ENCODE data around the gene RAB11A. TPM values are rescaled to one million over a fixed set of nuclear protein-coding genes. Genes with fewer than 3 reads are reported as not detected.
A peak's percentile ranks its signal among the peaks of the same experiment; 100 is the strongest.

RAB11A gene
- total and polyA plus RNA-seq, 9 of the 15 experiments (the other 6 are each of a cell fraction or from before 2014, with no cell fraction given): 129 to 369 (median 245) TPM

- TF ChIP-seq ARID3A (IDR thresholded peaks at IDR 0.05; ENCODE audit: borderline replicate concordance, low read depth, low read length): no peak
- TF ChIP-seq HDAC8 (tag; IDR thresholded peaks at IDR 0.05): no peak
- no peak for TF ChIP-seq ETS2 (tag; IDR thresholded peaks at IDR 0.05; ENCODE audit: borderline replicate concordance, poor library complexity, severe bottlenecking)
- no peak for TF ChIP-seq RBM22 (IDR thresholded peaks at IDR 0.05; ENCODE audit: low read depth, low read length, poor library complexity, severe bottlenecking)
- no peak for TF ChIP-seq NONO (IDR thresholded peaks at IDR 0.05; ENCODE audit: low read depth in 2 of 2, low read length in 1 of 2)
- no peak for TF ChIP-seq HNRNPUL1 (IDR thresholded peaks at IDR 0.05; ENCODE audit: low read length)
- TF ChIP-seq KLF1 (tag; IDR thresholded peaks at IDR 0.05): no peak
- TF ChIP-seq ELK1 (CRISPR knock-in tag; IDR thresholded peaks at IDR 0.05): no peak
- no peak for TF ChIP-seq ZNF778 (CRISPR knock-in tag; IDR thresholded peaks at IDR 0.05)
- no peak for TF ChIP-seq ZNF224 (CRISPR knock-in tag; IDR thresholded peaks at IDR 0.05)
- no peak for TF ChIP-seq ZNF655 (CRISPR knock-in tag; IDR thresholded peaks at IDR 0.05)
- TF ChIP-seq ELF1 (tag; IDR thresholded peaks at IDR 0.05): peak; percentile 71
- TF ChIP-seq CBFB (CRISPR knock-in tag; IDR thresholded peaks at IDR 0.05): no peak
- no peak for TF ChIP-seq HMG20A (CRISPR knock-in tag; conservative IDR thresholded peaks at IDR 0.05)
- TF ChIP-seq GTF2A2 (tag; IDR thresholded peaks at IDR 0.05): no peak
- TF ChIP-seq ZKSCAN1 (IDR thresholded peaks at IDR 0.05; ENCODE audit: low read depth, low read length): no peak
- peak; percentile 65; the same call in 1 of the 2 replicates for TF ChIP-seq SMARCA4 (IDR thresholded peaks at IDR 0.05)
- no peak for TF ChIP-seq RFX1 (IDR thresholded peaks at IDR 0.05)
- TF ChIP-seq ATF6 (CRISPR knock-in tag; IDR thresholded peaks at IDR 0.05): no peak
- no peak for TF ChIP-seq ZNF707 (CRISPR knock-in tag; conservative IDR thresholded peaks at IDR 0.05)
- TF ChIP-seq ZNF551 (CRISPR knock-in tag; IDR thresholded peaks at IDR 0.05): no peak
- no peak for TF ChIP-seq ZNF583 (CRISPR knock-in tag; IDR thresholded peaks at IDR 0.05)
Measured at GRCh38 chr15:65832549-65833364, 36.5 kb upstream of the RAB11A start (continued).

Measured in K562 (cell line).